NOMO-1 (cell line): ENCODE data around the gene CFAP65.

Experiments used
- DNase-seq, 2 experiments: peaks; one replicate each; lab custom pipeline; 2025; ENCODE audit not compliant: unreplicated experiment in 2 of 2; lab: John Stamatoyannopoulos, UW

The CFAP65 gene

DNA sequence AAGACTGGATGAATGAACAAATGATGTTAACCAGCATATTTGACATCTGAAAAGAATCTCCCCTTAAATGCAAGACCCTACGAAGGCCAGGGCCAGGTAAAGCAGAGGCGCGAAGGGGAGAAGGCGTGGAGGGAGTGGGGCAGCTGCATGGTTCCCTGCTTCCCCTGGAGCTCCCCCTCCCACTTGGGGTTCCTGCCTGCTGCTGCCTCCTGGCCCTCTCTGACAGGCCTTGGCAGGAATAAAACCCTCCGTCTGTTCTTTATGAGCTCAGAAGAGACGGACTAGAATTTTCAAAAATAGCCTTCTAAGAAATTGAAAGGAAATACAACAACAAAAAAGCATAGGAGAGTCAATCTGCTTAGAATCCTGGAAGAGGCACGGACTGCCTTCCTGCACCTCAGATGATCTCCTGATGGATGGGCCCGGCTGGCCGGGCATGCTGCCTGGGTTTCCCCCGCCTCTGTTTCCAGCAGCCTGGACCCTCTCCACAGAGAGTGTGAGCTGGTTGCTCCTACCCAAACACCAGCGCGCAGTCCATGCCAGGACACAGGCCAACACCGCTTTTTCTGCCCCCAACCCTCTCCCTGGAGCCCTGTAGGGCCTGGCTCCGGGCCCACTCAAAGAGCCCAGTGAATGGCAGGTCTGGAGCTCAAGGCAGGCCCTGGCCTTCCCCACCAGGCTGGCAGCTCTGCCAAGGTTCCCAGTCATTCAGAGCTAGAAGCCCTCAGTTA is 23.9 kb downstream of the CFAP65 start:
- DNase-seq = no peak

DNA sequence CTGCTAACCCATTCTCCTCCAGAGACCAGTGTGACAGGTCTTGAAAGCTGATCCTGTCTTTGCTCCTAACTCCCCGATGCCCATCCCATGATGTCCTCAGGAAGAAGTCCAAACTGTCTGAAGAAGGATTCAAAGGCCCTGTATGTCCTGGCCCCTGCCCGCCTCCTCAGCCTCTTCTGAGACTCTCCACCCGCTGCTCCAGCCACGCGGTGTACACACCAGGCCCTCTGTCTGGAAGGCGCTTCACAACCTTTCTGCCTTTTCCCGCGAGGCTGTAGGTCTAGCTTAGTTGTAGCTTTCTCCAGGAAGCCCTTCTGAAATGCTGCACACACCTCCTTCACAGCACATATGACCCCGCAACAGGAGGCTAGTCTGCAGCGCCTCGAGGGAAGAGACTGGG is 24.6 kb downstream of the CFAP65 start:
- no peak for DNase-seq

DNA sequence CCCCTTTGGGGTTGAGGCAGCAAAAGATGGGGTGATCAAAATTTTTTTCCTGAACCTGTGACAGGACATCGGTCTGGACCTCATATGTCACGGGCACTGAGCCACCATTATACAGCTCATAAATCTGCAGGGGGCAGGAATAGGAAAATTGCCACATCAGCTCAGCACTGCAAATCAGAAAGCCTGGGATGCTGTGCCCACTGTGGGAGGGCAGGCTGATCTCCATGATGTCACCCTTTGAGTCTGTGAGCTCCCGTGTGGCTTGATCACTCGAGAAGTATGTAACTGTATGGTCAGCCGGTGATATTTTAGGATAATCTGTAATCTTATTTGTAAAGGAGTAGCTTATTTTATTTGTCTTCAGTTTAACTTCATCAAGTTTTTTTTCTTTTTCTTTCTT is 30.4 kb downstream of the CFAP65 start:
- DNase-seq = no peak

- DNase-seq = no peak
Observed at GRCh38 chr2:219010162-219010756, 31.1 kb downstream of the CFAP65 start.

GRCh38 chr2:219009294-219009693 is 32.0 kb downstream of the CFAP65 start:
- DNase-seq = no peak

- DNase-seq = no peak
Observed at GRCh38 chr2:219003979-219004378, 37.3 kb downstream of the CFAP65 start.

DNA sequence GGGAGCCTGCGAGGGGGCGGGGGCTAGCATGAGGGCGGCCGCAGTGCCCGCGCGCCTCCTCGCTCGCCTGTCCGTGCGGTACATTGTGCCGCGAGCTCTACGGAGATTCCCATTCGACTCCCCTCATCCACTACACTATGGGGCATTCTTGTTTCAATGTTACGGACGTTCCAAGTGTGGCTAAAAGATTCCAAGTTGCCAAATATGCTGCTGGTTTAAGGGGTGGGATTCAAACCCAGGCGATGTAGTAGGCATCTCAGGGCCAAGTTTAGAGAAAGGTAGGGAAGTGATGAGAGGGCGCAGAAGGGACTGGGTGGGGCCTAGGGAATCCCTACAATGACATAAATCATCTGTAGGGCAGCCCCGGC is 38.1 kb downstream of the CFAP65 start:
- DNase-seq = no peak

- peak in 1 of 2 experiments; percentile 27 for DNase-seq
Observed at GRCh38 chr2:219002395-219003266, 38.7 kb downstream of the CFAP65 start.

DNA sequence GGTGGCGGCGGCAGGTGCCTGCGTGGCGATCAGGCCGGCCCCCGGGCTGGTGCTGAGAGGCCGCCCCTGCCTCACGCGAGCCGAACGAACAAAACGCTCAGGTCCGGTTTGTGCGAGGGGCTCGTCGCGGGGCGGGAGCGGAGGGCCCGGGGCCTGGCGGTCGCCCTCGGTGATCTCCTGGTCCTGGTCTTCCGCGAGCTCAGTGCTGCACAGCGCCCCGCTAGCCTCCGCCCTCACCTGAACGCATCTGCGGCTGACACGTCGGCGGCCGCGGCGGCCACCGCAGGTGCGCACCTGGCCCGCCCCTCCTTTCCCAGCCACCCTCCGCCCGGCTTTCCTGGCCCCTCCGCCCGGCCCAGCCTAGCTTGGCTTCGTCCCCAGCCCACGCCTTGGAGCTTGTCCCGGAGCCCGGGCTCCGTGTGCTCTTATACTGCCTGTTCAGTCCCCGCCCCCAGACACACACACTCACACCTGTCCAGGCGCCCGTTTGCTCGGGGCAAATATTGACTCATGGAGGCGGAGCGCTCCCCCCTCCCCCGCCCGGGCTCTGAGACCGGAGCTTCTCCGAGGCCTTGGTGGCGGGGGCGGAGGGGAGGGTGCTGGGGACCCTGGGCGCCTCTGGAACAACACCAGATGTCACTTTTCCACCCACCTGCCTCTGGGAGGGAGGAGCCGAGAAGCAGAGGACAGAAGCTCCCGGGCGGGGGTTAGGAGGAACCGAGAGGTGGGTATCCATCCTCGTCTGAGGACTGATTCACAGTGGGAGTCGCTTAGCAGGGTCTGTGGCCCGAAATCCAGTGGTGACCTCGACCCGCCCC is 39.5 kb downstream of the CFAP65 start:
- no peak for DNase-seq

DNA sequence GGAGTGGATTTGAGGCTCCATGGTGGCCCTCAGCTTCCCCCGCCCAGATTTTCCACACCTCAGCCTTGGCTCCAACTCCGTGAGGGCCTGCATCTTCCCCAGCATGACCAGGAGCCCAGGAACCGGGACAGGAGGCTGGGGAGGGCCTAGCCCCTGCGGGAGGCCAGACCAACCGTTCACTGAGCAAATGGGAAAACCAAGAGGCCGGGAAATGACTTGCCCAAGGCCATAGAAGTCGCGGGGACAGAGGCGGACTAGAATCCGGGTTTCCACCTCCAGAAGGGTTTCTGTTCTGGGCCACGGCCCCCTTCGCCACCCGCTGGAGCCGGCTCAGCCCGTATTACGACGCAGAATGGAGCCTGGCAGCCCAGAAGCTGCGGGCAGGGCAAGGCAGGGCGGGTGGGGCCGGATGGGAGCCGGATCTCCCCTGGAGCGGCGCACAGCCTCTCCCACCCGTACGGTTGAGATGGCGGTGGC is 40.2 kb downstream of the CFAP65 start:
- no peak for DNase-seq

- DNase-seq = no peak
Observed at GRCh38 chr2:219000569-219000960, 40.8 kb downstream of the CFAP65 start.

GRCh38 chr2:218999881-219000568 is 41.3 kb downstream of the CFAP65 start:
- DNase-seq = no peak

- no peak for DNase-seq
Observed at GRCh38 chr2:218999021-218999880, 42.1 kb downstream of the CFAP65 start.

DNA sequence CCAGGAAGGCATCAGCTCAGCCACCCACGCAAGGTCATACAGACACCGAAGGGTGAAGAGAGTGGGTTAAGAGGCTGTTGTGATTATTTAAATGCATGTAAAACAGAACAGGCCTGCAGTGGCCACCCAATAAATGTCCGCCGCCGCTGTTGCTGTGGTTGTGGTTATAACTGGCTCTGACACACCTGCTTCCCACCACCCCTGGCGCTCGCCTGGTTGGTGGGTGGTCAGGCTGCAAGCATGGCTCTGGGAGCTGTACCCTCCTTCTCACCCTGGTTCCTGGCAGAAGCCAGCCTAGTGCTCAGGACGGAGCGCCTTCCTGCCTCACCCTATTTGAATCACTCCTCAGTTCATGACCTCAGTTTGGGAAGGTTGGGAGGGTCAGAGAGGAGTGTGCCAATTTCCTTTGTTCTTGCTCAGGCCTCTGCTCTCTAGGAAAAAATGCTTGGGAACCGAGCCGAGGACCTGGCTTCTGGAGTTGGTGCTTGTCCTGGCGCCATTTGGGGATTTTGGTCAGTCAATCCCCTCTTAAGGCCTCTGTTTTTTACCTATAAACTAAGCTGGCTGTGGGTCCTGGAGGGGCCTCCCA is 42.8 kb downstream of the CFAP65 start:
- no peak for DNase-seq

GRCh38 chr2:218997731-218998130 is 43.6 kb downstream of the CFAP65 start:
- DNase-seq = no peak

DNA sequence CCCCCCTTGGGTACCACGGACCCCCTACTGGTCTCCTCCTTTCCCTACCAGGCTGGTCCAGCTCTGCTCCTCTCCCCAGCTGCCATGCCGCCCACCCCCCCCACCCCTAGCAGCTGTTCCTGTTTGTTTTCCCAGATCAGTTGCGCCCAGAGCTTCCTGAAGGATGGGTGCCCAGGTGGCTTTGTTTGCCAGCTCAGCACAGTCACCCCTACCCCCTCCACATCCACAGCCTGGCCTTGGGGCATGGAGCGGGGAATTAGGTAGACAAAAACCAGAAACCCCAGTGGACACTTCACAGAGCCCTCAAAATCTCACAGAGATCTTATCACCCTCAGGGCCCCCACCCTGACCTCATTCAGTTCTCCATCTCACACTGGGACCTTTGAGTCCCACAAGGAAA is 44.4 kb downstream of the CFAP65 start:
- no peak for DNase-seq

- DNase-seq = peak; percentile 58 to 83
Observed at GRCh38 chr2:218995972-218996711, 45.2 kb downstream of the CFAP65 start.

- no peak for DNase-seq
Observed at GRCh38 chr2:218995561-218995960, 45.8 kb downstream of the CFAP65 start.
